ENCODE measurements around the gene SLC13A4.
"Not testable (repeated sequence)": the region's sequence is repeated elsewhere in the genome, so short reads cannot be mapped to it uniquely, and the experiment has no call there.

The SLC13A4 gene
- total RNA-seq, result 0 to 0.16 (median 0) reads per million in 18 experiments

- DNase-seq, result no peak
Measured at GRCh38 chr7:135728136-135728669, at the start of gene SLC13A4. SLC13A4 (minus strand) TSS chr7:135728186; CDS start chr7:135727496, 690 bp downstream.

GRCh38 chr7:135775915-135776314 is 47.9 kb upstream of the SLC13A4 start:
- DNase-seq, result not testable (repeated sequence)

- DNase-seq, result no peak
Measured at GRCh38 chr7:135775230-135775629, 47.2 kb upstream of the SLC13A4 start.

GRCh38 chr7:135774284-135774683 is 46.3 kb upstream of the SLC13A4 start:
- DNase-seq, result no peak

GRCh38 chr7:135773464-135773863 is 45.5 kb upstream of the SLC13A4 start:
- no peak for DNase-seq

GRCh38 chr7:135772639-135773222 is 44.7 kb upstream of the SLC13A4 start:
- no peak for DNase-seq

- no peak for DNase-seq
Measured at GRCh38 chr7:135771961-135772638, 44.1 kb upstream of the SLC13A4 start.

- DNase-seq, result no peak
Measured at GRCh38 chr7:135771051-135771450, 43.1 kb upstream of the SLC13A4 start.

GRCh38 chr7:135770139-135770710 is 42.2 kb upstream of the SLC13A4 start:
- no peak for DNase-seq

- no peak for DNase-seq
Measured at GRCh38 chr7:135769005-135769802, 41.2 kb upstream of the SLC13A4 start.

GRCh38 chr7:135768467-135768866 is 40.5 kb upstream of the SLC13A4 start:
- DNase-seq, result no peak

- DNase-seq, result no peak
Measured at GRCh38 chr7:135768064-135768463, 40.1 kb upstream of the SLC13A4 start.

- no peak for DNase-seq
Measured at GRCh38 chr7:135763261-135763660, 35.3 kb upstream of the SLC13A4 start.

- no peak for DNase-seq
Measured at GRCh38 chr7:135761751-135762488, 33.9 kb upstream of the SLC13A4 start.

- DNase-seq, result no peak
Measured at GRCh38 chr7:135759532-135759931, 31.5 kb upstream of the SLC13A4 start.

GRCh38 chr7:135758531-135758932 is 30.5 kb upstream of the SLC13A4 start:
- no peak for DNase-seq

GRCh38 chr7:135757719-135758411 is 29.9 kb upstream of the SLC13A4 start:
- DNase-seq, result no peak

GRCh38 chr7:135756191-135756590 is 28.2 kb upstream of the SLC13A4 start:
- peak; percentile 6 to 8 for DNase-seq

GRCh38 chr7:135755351-135755753 is 27.4 kb upstream of the SLC13A4 start:
- DNase-seq, result no peak

- no peak for DNase-seq
Measured at GRCh38 chr7:135753616-135754413, 25.8 kb upstream of the SLC13A4 start.

- DNase-seq, result no peak
Measured at GRCh38 chr7:135748770-135749169, 20.8 kb upstream of the SLC13A4 start, which contains the start of gene FAM180A. FAM180A (minus strand) TSS chr7:135748813; CDS start chr7:135748580, 233 bp downstream.

All from inflammatory macrophage (primary cell).